Astrocyte (in vitro differentiated cells and primary cell): Measurements from ENCODE around the gene ARHGEF40. TPM values are rescaled to one million over a fixed set of nuclear protein-coding genes. Genes with fewer than 3 reads are reported as not detected.

ENCODE experiments used
- DNase-seq: peaks from one replicate; pipeline ENCODE4 v3.0.0-alpha.2; 2010; ENCODE audit warnings: low read depth
- FAIRE-seq: peaks from 2 replicates; lab custom pipeline; 2011; peaks lifted over from hg19 to GRCh38; lab: Jason Lieb, UNC
- H2AFZ ChIP-seq: 2 replicates; pipeline ENCODE4 v1.6.0; 2012; ENCODE audit warnings: low read depth, low read length, inconsistent platforms
- H3K27ac ChIP-seq: 2 replicates; pipeline ENCODE4 v1.5.1; 2011; ENCODE audit warnings: low read depth, low read length, inconsistent platforms
- H3K27me3 ChIP-seq: 2 replicates; pipeline ENCODE4 v1.6.0; 2011; ENCODE audit warnings: low read length, inconsistent platforms; ENCODE audit not compliant: insufficient read depth
- H3K36me3 ChIP-seq: 2 replicates; pipeline ENCODE4 v1.5.1; 2011; ENCODE audit warnings: low read length, inconsistent platforms; ENCODE audit not compliant: insufficient read depth
- H3K4me1 ChIP-seq: 2 replicates; pipeline ENCODE4 v1.5.1; 2011; ENCODE audit warnings: low read length, inconsistent platforms; ENCODE audit not compliant: insufficient read depth
- H3K4me2 ChIP-seq: 2 replicates; pipeline ENCODE4 v1.6.0; 2012; ENCODE audit warnings: low read length, inconsistent platforms
- H3K4me3 ChIP-seq: 2 replicates; pipeline ENCODE4 v1.5.1; 2011; ENCODE audit warnings: low read depth, mild to moderate bottlenecking, low read length, inconsistent platforms; ENCODE audit not compliant: insufficient read depth
- H3K79me2 ChIP-seq: 2 replicates; pipeline ENCODE4 v1.6.0; 2012; ENCODE audit warnings: mild to moderate bottlenecking, low read length, inconsistent platforms; ENCODE audit not compliant: insufficient read depth
- H3K9ac ChIP-seq: 2 replicates; pipeline ENCODE4 v1.6.0; 2012; ENCODE audit warnings: mild to moderate bottlenecking, low read length, inconsistent platforms
- H3K9me3 ChIP-seq: 2 replicates; pipeline ENCODE4 v1.5.1; 2012; ENCODE audit warnings: low read depth, mild to moderate bottlenecking, low read length, inconsistent platforms; ENCODE audit not compliant: insufficient read depth
- H4K20me1 ChIP-seq: 2 replicates; pipeline ENCODE4 v1.6.0; 2012; ENCODE audit warnings: low read length, inconsistent platforms; ENCODE audit not compliant: insufficient read depth
- H3K27ac Mint-ChIP-seq: one replicate; pipeline ENCODE4 v1.8.0; 2021; ENCODE audit warnings: mild to moderate bottlenecking, mixed read lengths; ENCODE audit not compliant: unreplicated experiment
- H3K27me3 Mint-ChIP-seq: one replicate; pipeline ENCODE4 v1.8.0; 2021; ENCODE audit warnings: low read depth, mixed read lengths; ENCODE audit not compliant: unreplicated experiment
- H3K36me3 Mint-ChIP-seq: one replicate; pipeline ENCODE4 v1.8.0; 2021; ENCODE audit warnings: low read depth, mixed read lengths; ENCODE audit not compliant: unreplicated experiment
- H3K4me1 Mint-ChIP-seq: one replicate; pipeline ENCODE4 v1.8.0; 2021; ENCODE audit warnings: low read depth, mixed read lengths; ENCODE audit not compliant: unreplicated experiment
- H3K4me3 Mint-ChIP-seq: one replicate; pipeline ENCODE4 v1.8.0; 2021; ENCODE audit warnings: mild to moderate bottlenecking, moderate library complexity, mixed read lengths; ENCODE audit not compliant: unreplicated experiment
- H3K9me3 Mint-ChIP-seq: one replicate; pipeline ENCODE4 v1.8.0; 2021; ENCODE audit warnings: mild to moderate bottlenecking, mixed read lengths; ENCODE audit not compliant: unreplicated experiment
- CTCF ChIP-seq: IDR thresholded peaks from 2 replicates; pipeline ENCODE4 v1.5.1; 2011; ENCODE audit warnings: low read depth, mild to moderate bottlenecking, inconsistent platforms, low read length, moderate library complexity; ENCODE audit not compliant: insufficient read depth
- EZH2 ChIP-seq: IDR thresholded peaks from 2 replicates; pipeline ENCODE4 v1.6.1; 2012; ENCODE audit warnings: mild to moderate bottlenecking, low read length, inconsistent platforms; ENCODE audit not compliant: insufficient read depth
- total RNA-seq: library from RNA; stranded (reverse); gene quantifications from 2 replicates; pipeline ENCODE4 v1.2.1, GENCODE V29; 2021

Gene ARHGEF40
- total RNA-seq, 1 donor from 2014 or later = 99.9 TPM

DNA sequence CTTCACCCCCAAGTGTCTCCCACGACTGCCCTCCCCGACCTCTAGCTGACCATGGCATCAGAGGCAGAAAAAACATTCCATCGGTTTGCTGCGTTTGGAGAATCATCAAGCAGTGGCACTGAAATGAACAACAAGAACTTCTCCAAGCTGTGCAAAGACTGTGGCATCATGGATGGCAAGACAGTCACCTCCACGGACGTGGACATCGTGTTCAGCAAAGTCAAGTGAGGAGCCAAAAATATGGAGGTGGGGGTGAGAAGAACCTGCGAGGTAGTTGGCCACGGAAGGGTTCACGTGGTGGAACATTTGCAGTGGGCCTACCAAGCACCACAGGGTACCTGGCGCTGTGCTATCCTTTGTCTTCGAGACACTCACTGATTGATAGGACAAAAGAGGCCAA is 39.6 kb upstream of the ARHGEF40 start:
- no peaks in the 10 kb centered on the region for H4K20me1 ChIP-seq
- Mint-ChIP-seq H3K9me3 (peaks cover 6% of the 10 kb centered on the region), H3K4me1 (peaks cover 9% of the 10 kb centered on the region), H3K4me3 (no peak overlapping the region), H3K27me3 (peaks cover 49% of the 10 kb centered on the region), H3K36me3 (no peaks in the 10 kb centered on the region), H3K27ac (no peak overlapping the region)
- no peaks in the 10 kb centered on the region for H3K9me3 ChIP-seq
- no peak overlapping the region for H2AFZ ChIP-seq
- no peak overlapping the region for H3K9ac ChIP-seq
- TF ChIP-seq EZH2 = no peak
- TF ChIP-seq CTCF = no peak
- H3K4me3 ChIP-seq = no peak overlapping the region
- no peak for FAIRE-seq
- H3K36me3 ChIP-seq = no peaks in the 10 kb centered on the region
- H3K4me1 ChIP-seq = peaks cover 2% of the 10 kb centered on the region
- H3K79me2 ChIP-seq = no peaks in the 10 kb centered on the region
- no peak overlapping the region for H3K4me2 ChIP-seq
- peaks cover 13% of the 10 kb centered on the region for H3K27me3 ChIP-seq
- no peak for DNase-seq
- no peak overlapping the region for H3K27ac ChIP-seq

DNA sequence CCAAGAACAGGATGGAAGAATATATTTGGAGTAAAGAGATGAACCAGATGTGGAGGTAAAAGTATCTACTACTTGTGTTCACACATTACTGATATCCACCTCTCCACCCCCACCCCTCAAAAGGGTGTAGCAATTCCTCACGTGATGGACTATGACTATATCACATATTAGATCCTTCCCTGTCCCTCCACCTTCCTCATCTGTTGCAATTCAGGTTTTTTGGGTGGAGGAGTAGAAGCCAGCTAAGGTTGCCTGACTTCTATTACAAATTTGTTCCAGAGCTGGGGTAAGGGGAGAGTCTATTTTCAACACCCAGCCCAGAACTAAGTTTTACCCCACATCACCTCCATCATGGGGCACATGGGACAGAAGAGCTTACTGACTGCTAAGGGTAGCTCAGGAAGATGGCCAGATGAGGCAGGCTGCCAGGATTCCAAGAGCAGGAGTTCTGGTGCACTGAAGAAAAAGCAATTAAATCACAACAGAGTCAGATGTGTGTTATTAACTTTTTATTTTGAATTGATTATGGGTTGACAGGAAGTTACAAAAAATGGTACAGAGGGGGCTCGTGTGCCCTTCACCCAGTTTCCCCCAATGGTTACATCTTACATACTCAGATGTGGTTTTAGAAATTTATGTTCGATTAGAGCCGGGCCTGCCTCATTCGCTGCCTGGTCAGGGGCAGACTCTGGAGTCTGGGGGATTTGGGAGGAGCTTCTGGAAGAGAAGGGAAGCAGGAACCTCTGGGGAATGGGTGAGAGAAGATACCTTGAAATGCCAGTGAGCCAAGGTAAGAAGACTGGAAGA is 37.6 kb upstream of the ARHGEF40 start:
- FAIRE-seq (no peak), DNase-seq (no peak)
- Histone ChIP-seq H3K9me3 (no peaks in the 10 kb centered on the region), H3K4me3 (no peak overlapping the region), H3K27ac (no peak overlapping the region), H3K36me3 (no peaks in the 10 kb centered on the region), H3K27me3 (peaks cover 13% of the 10 kb centered on the region), H2AFZ (no peak overlapping the region), H4K20me1 (no peaks in the 10 kb centered on the region), H3K9ac (no peak overlapping the region), H3K4me2 (no peak overlapping the region), H3K79me2 (no peaks in the 10 kb centered on the region), H3K4me1 (no peaks in the 10 kb centered on the region)
- H3K4me1 Mint-ChIP-seq = peaks cover 3% of the 10 kb centered on the region
- H3K27ac Mint-ChIP-seq = no peak overlapping the region
- peaks cover 6% of the 10 kb centered on the region for H3K9me3 Mint-ChIP-seq
- TF ChIP-seq EZH2 (no peak), CTCF (no peak)
- no peak overlapping the region for H3K4me3 Mint-ChIP-seq
- no peaks in the 10 kb centered on the region for H3K36me3 Mint-ChIP-seq
- H3K27me3 Mint-ChIP-seq = peaks cover 57% of the 10 kb centered on the region

DNA sequence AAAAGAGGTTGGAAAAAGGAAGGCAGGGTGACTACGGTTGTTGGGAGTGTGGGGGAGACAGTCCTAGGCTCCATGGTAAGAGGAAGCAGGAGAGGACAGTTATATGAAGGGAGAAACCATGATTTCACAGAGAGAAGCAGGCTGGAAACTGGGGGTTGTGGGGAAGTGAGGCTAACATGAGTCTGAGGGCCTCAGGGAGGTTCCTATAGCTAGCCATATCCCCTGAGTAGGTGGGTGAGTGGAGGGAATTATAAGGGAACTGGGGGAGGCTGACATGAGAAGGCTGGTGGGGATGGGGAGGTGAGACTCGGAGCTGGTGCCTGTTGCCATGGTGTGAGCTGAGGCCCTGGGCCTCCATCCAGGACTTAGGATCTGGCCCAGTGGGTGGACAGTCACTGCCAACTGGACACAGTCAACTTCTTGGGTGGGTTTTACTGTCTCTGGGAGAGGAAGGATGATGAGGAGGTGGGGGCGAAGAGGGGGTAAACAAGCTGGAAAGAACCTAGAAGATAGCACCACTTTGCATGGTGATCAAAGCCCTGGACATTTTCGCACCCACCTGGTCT is 36.9 kb upstream of the ARHGEF40 start:
- Histone ChIP-seq H3K4me2 (no peak overlapping the region), H3K9ac (no peak overlapping the region), H3K4me3 (no peak overlapping the region), H3K9me3 (no peaks in the 10 kb centered on the region), H3K27ac (no peak overlapping the region), H3K36me3 (no peaks in the 10 kb centered on the region), H3K4me1 (no peaks in the 10 kb centered on the region), H3K27me3 (peaks cover 13% of the 10 kb centered on the region), H4K20me1 (no peaks in the 10 kb centered on the region), H3K79me2 (no peaks in the 10 kb centered on the region), H2AFZ (no peak overlapping the region)
- Mint-ChIP-seq H3K4me1 (peaks cover 3% of the 10 kb centered on the region), H3K27ac (no peak overlapping the region), H3K4me3 (no peak overlapping the region), H3K9me3 (peaks cover 6% of the 10 kb centered on the region), H3K27me3 (peaks cover 57% of the 10 kb centered on the region), H3K36me3 (no peaks in the 10 kb centered on the region)
- DNase-seq (no peak), FAIRE-seq (no peak)
- TF ChIP-seq CTCF (no peak), EZH2 (no peak)
